HPDE6-E6E7 (cell line): ENCODE data around the gene MON1A.
"Not testable (repeated sequence)": the region's sequence is repeated elsewhere in the genome, so short reads cannot be mapped to it uniquely, and the experiment has no call there.

Source experiments
- DNase-seq: peaks from one replicate; pipeline ENCODE4 v3.0.0; 2011; ENCODE audit warnings: missing footprints; ENCODE audit errors: extremely low spot score

The MON1A gene

GRCh38 chr3:49929291-49930167, at the start of gene MON1A:
Gene MON1A, minus strand, starts transcription at chr3:49929811. Its CDS starts 16,465 bp downstream, at chr3:49913346.
- DNase-seq, result peak; percentile 31

GRCh38 chr3:49976942-49977341, 47.3 kb upstream of the MON1A start:
- no peak for DNase-seq

- DNase-seq, result no peak
Observed at GRCh38 chr3:49972656-49973055, 43.0 kb upstream of the MON1A start.

- no peak for DNase-seq
Observed at GRCh38 chr3:49968346-49968745, 38.7 kb upstream of the MON1A start.

GRCh38 chr3:49967291-49967690, 37.7 kb upstream of the MON1A start:
- DNase-seq, result no peak

GRCh38 chr3:49966233-49966942, 36.8 kb upstream of the MON1A start:
- no peak for DNase-seq

- DNase-seq, result no peak
Observed at GRCh38 chr3:49955636-49956035, 26.0 kb upstream of the MON1A start.

GRCh38 chr3:49952924-49953323, 23.3 kb upstream of the MON1A start:
- DNase-seq, result no peak

GRCh38 chr3:49942651-49943050, 13.0 kb upstream of the MON1A start:
- DNase-seq, result no peak

- DNase-seq, result no peak
Observed at GRCh38 chr3:49940667-49941249, 11.1 kb upstream of the MON1A start.

- DNase-seq, result peak; percentile 80
Observed at GRCh38 chr3:49939858-49940666, 10.5 kb upstream of the MON1A start, which contains the start of gene RBM6. Gene RBM6, plus strand, starts transcription at chr3:49940150. Its CDS starts 22,492 bp downstream, at chr3:49962642.

GRCh38 chr3:49937090-49937489, 7.5 kb upstream of the MON1A start:
- DNase-seq, result no peak

GRCh38 chr3:49932281-49932680, 2.7 kb upstream of the MON1A start:
- not testable (repeated sequence) for DNase-seq

GRCh38 chr3:49930922-49931321, 1.3 kb upstream of the MON1A start:
- no peak for DNase-seq

GRCh38 chr3:49930168-49930690, 618 bp upstream of the MON1A start:
- DNase-seq, result no peak

- DNase-seq, result no peak
Observed at GRCh38 chr3:49928481-49929017, 1.1 kb downstream of the MON1A start.

- DNase-seq, result no peak
Observed at GRCh38 chr3:49927798-49928197, 1.8 kb downstream of the MON1A start.

GRCh38 chr3:49926117-49926728, 3.4 kb downstream of the MON1A start:
- DNase-seq, result no peak

- no peak for DNase-seq
Observed at GRCh38 chr3:49925485-49925884, 4.1 kb downstream of the MON1A start.

- DNase-seq, result no peak
Observed at GRCh38 chr3:49924683-49925082, 4.9 kb downstream of the MON1A start.
